Spleen (tissue), 7 donors: ENCODE data around the gene TENM4.
A peak's percentile ranks its signal among the peaks of the same experiment; 100 is the strongest.

Source experiments
- CTCF ChIP-seq, 11 experiments: fragments of 200-600 bp in 7 of 11; fragments of 450-650 bp in 4 of 11; sonication (generic) in 4 of 11; IDR thresholded peaks in 8 of 11; conservative IDR thresholded peaks in 3 of 11; 1 replicate in 7 of 11; 2 replicates in 4 of 11; pipeline versions ENCODE4 v1.4.0 to v1.8.0; 2016 to 2021; ENCODE audit warnings: antibody characterized with exemption in 11 of 11, inconsistent platforms in 4 of 11, mild to moderate bottlenecking in 1 of 11
- POLR2AphosphoS5 ChIP-seq, 3 donors: sonication (generic); formaldehyde crosslinking; IDR thresholded peaks; one replicate each; pipeline ENCODE4 v1.5.1; 2017; ENCODE audit warnings: antibody characterized with exemption in 3 of 3
- donor health status: DM: no; HTN: no; CAD: no; lungs with moderate emphysema.
- donor health status: DM: no; HTN: no; CAD: no.
- donor health status: DM: no; HTN: no; CAD: no.

DNA sequence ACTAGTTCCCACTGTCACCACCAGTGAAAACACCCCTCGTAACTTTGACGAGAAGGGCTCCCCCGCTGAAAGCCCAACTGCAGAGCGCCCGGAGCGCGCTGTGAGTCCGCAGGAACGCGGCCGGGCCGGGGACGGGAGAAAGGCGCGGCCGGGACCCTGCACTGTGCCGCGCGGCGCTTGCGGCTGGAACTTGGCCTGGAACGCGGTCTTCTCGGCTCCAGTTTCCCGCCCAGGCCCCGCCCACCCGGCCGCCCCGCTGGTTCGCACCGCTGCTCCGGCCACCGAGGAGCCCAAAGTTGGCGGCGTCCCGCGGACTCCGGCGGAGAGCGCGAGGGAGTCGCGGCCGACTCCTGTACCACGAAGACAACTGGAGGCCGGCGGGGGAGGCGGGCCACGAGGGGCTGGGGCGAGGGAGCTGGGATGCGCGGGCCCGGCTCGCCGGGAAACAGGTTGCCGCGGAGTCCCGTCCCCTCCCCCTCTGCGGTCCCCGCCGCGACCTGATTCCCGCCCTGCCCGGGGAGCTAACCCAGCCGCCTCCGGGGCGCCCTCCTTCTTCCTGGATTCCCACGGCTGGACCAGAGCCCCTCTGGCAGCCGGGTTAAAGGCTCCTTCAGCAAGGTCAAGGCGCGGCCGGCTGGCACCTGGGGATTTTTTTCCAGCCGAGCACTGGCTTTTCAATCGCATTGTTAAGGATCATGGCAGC is 3.4 kb downstream of the TENM4 start:
- TF ChIP-seq CTCF (IDR thresholded peaks at IDR 0.05 in 8 of 11, conservative IDR thresholded peaks at IDR 0.05 in 3 of 11) (no peak), POLR2AphosphoS5 (IDR thresholded peaks at IDR 0.05) (peak in 1 of 3 donors; percentile 27)
